Esophagus squamous epithelium (tissue), 4 donors: ENCODE data around the gene SLC6A17.

Source experiments
- POLR2A ChIP-seq, 4 donors: fragments of 450-650 bp; IDR thresholded peaks; one replicate each; pipeline ENCODE4 v1.6.1; 2017; ENCODE audit warnings: antibody characterized with exemption in 4 of 4, mild to moderate bottlenecking in 4 of 4, moderate library complexity in 3 of 4
- TF ChIP-seq, protein P1 (sequence below), 6 experiments: fragments of 450-650 bp in 4 of 6; fragments of 200-600 bp in 2 of 6; sonication (generic) in 2 of 6; IDR thresholded peaks; one replicate each; pipeline ENCODE4 v1.5.1; 2016 to 2019; ENCODE audit warnings: antibody characterized with exemption in 6 of 6, mild to moderate bottlenecking in 4 of 6, moderate library complexity in 4 of 6

DNA sequence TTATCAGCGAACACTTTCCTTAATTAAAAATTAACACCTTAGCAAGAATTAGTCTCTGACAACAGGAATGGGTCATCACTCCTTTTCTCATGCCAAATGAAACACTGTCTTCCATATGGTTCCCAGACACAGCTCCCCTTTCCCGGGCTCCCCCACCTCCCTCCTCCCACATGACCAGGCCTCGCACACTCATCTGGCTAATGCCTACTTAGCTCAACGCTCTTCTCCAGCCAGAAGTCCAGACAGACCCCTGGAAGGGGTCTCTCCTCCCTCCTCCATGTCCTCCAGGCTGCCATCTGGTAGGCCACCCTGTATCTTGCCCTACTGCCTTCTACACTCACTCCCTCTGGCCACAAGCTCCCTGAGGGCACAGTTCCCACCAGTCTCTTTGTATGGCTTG, 99.7 kb downstream of the SLC6A17 start:
- TF ChIP-seq POLR2A (IDR thresholded peaks at IDR 0.05), result no peak
- TF ChIP-seq, protein P1, sequence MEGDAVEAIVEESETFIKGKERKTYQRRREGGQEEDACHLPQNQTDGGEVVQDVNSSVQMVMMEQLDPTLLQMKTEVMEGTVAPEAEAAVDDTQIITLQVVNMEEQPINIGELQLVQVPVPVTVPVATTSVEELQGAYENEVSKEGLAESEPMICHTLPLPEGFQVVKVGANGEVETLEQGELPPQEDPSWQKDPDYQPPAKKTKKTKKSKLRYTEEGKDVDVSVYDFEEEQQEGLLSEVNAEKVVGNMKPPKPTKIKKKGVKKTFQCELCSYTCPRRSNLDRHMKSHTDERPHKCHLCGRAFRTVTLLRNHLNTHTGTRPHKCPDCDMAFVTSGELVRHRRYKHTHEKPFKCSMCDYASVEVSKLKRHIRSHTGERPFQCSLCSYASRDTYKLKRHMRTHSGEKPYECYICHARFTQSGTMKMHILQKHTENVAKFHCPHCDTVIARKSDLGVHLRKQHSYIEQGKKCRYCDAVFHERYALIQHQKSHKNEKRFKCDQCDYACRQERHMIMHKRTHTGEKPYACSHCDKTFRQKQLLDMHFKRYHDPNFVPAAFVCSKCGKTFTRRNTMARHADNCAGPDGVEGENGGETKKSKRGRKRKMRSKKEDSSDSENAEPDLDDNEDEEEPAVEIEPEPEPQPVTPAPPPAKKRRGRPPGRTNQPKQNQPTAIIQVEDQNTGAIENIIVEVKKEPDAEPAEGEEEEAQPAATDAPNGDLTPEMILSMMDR (IDR thresholded peaks at IDR 0.05), result no peak
